ENCODE results near the gene SLC7A10.

The SLC7A10 gene

DNA sequence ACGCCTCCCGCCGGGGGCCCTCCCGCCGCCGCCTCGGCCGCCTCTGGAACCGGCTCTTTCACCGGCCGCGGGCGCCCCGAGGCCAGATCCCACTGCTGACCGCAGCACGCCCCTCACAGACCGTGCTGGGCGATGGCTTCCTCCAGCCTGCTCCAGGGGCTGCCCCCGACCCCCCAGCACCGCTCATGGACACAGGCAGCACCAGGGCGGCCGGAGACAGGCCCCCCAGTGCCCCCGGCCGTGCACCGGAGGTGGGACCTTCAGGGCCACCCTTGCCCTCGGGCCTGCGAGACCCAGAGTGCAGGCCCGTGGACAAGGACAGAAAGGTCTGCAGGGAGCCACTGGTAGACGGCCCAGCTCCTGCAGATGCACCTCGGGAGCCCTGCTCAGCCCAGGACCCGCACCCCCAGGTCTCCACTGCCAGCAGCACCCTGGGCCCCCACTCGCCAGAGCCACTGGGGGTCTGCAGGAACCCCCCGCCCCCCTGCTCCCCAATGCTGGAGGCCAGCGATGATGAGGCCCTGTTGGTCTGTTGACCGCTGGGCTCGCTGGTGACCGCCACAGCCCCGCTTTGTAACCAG lies 18.5 kb downstream of the SLC7A10 start:
- TF ChIP-seq, protein P1, sequence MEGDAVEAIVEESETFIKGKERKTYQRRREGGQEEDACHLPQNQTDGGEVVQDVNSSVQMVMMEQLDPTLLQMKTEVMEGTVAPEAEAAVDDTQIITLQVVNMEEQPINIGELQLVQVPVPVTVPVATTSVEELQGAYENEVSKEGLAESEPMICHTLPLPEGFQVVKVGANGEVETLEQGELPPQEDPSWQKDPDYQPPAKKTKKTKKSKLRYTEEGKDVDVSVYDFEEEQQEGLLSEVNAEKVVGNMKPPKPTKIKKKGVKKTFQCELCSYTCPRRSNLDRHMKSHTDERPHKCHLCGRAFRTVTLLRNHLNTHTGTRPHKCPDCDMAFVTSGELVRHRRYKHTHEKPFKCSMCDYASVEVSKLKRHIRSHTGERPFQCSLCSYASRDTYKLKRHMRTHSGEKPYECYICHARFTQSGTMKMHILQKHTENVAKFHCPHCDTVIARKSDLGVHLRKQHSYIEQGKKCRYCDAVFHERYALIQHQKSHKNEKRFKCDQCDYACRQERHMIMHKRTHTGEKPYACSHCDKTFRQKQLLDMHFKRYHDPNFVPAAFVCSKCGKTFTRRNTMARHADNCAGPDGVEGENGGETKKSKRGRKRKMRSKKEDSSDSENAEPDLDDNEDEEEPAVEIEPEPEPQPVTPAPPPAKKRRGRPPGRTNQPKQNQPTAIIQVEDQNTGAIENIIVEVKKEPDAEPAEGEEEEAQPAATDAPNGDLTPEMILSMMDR (IDR thresholded peaks at IDR 0.05; ENCODE audit: low read length, missing control alignments) = no peak
- no peak overlapping the region for H3K4me3 ChIP-seq (replicated peaks; ENCODE audit: low read depth, low read length)
- DNase-seq (ENCODE audit: low read depth) = no peak

DNA sequence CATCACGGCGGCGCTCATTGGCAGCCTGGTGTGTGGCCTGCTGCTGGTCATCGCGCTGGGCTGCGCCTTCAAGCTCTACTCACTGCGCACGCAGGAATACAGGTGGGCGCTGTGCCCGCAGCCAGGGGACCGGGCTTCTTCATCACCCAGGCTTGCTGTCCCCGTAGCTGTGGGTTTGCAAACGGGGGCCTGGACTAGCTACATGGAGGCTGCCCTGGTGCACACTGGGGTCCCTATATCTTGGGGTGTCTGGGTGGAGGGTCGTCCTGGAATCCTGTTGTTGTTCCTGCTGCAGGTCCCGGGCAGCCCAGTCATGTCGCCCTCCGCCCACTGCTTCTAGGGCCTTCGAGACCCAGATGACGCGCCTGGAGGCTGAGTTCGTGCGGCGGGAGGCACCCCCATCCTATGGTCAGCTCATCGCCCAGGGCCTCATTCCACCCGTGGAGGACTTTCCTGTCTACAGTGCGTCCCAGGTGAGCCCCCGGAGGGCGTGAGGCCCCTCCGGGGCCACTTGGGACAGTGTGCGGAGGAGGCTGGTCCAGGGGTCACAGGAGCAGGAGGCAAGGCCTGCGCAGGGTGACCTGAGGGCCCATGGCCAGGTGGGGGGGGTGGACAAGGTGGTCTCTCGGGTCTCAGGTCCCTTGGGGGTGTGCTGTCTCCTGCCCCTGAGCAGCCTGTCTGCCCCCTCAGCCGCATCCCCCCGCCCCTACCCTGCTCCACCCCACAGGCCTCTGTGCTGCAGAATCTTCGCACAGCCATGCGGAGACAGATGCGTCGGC lies 19.2 kb downstream of the SLC7A10 start:
- DNase-seq (ENCODE audit: low read depth) = no peak
- TF ChIP-seq, protein P1 (IDR thresholded peaks at IDR 0.05; ENCODE audit: low read length, missing control alignments) = no peak
- H3K4me3 ChIP-seq (replicated peaks; ENCODE audit: low read depth, low read length) = no peak overlapping the region

DNA sequence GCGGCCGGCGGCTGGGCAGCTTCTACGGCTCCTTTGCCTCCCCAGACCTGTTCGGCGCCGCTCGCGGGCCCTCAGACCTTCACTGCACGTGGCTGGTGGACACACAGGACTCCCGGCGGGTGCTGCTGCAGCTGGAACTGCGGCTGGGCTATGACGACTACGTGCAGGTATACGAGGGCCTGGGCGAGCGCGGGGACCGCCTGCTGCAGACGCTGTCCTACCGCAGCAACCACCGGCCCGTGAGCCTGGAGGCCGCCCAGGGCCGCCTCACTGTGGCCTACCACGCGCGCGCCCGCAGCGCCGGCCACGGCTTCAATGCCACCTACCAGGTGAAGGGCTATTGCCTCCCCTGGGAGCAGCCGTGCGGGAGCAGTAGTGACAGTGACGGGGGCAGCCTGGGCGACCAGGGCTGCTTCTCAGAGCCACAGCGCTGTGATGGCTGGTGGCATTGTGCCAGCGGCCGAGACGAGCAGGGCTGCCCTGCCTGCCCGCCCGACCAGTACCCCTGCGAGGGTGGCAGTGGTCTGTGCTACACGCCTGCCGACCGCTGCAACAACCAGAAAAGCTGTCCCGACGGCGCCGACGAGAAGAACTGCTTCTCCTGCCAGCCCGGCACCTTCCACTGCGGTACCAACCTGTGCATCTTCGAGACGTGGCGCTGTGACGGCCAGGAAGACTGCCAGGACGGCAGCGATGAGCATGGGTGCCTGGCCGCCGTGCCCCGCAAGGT lies 20.0 kb downstream of the SLC7A10 start:
- DNase-seq (ENCODE audit: low read depth) = no peak
- TF ChIP-seq, protein P1 (IDR thresholded peaks at IDR 0.05; ENCODE audit: low read length, missing control alignments) = no peak
- no peak overlapping the region for H3K4me3 ChIP-seq (replicated peaks; ENCODE audit: low read depth, low read length)

DNA sequence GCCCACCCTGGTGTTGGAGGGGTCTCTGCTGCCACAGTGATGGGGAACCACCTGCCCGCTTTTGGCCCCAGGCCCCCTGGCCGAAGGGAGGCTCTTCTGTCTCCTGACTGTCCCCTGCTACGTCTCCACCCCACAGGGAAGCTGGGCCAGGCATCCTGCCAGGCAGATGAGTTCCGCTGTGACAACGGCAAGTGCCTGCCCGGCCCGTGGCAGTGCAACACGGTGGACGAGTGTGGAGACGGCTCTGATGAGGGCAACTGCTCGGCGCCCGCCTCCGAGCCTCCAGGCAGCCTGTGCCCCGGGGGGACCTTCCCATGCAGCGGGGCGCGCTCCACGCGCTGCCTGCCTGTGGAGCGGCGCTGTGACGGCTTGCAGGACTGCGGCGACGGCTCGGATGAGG lies 20.5 kb downstream of the SLC7A10 start:
- TF ChIP-seq, protein P1 (IDR thresholded peaks at IDR 0.05; ENCODE audit: low read length, missing control alignments) = no peak
- DNase-seq (ENCODE audit: low read depth) = no peak
- H3K4me3 ChIP-seq (replicated peaks; ENCODE audit: low read depth, low read length) = no peak overlapping the region

DNA sequence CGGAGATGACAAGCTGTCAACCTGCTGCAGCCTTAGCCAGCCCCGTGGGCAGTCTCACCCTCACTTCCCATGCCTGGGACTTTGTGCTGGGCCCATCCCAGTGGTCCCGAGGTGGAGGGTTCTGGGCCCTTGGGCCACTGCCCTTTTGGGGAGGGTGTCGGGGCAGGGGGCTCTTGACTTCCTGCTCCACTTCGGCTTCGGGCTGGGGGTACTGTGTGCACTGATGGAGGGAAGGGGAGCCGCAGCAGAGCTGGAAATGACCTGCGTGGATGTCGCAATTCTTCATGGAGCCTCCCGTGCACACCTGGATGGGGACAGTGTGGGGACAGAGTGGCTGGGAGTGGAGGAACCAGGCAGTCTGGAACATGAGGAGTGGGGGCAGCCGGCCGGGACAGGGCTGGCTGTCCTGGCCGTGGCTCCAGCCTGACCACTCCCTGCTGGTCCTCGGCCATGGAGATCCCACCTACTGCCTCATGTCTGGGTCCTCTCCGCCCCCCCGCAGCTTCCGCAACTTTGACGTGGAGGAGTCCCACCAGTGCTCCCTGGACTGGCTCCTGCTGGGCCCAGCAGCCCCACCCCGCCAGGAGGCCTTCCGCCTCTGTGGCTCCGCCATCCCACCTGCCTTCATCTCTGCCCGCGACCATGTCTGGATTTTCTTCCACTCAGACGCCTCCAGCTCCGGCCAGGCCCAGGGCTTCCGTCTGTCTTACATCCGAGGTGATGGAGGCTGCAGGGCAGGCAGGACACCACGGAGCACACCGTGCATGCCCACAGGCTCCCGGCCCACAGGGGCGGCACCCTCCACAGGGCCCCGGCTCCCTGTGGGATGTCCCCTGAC lies 21.3 kb downstream of the SLC7A10 start:
- TF ChIP-seq, protein P1 (IDR thresholded peaks at IDR 0.05; ENCODE audit: low read length, missing control alignments) = no peak
- DNase-seq (ENCODE audit: low read depth) = no peak

DNA sequence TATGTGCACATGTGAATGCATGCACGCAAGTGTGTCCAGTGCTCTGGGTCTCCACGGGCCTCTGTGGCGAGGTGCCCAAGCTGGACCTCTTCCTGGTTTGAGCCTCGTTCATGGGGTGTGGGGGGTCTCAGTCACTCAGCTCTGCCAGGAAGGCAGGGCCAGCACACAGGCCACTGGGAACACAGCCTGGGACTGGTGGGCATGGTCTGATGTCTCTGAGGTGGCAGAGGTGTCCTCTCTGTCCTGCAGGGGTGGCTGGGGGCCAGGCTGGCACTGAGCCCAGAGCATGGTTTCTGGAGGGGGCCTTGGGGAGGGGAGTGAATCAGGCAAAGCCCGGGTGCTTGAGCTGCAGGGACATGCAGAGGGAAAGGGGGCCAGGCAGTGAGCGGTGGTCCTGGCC lies 22.1 kb downstream of the SLC7A10 start:
- DNase-seq (ENCODE audit: low read depth) = no peak
- TF ChIP-seq, protein P1 (IDR thresholded peaks at IDR 0.05; ENCODE audit: low read length, missing control alignments) = no peak
- no peak overlapping the region for H3K4me3 ChIP-seq (replicated peaks; ENCODE audit: low read depth, low read length)

More for the DNA sequence above, 21.3 kb downstream of the SLC7A10 start:
- no peak overlapping the region for H3K4me3 ChIP-seq (replicated peaks; ENCODE audit: low read depth, low read length)
